Adrenal gland (tissue), 5 donors: Measurements from ENCODE around the gene TPST1.

ENCODE experiments used
- POLR2A ChIP-seq, 2 donors: fragments of 450-650 bp; IDR thresholded peaks; one replicate each; pipeline ENCODE4 v1.6.1; 2017; ENCODE audit warnings: antibody characterized with exemption in 2 of 2, mild to moderate bottlenecking in 2 of 2, moderate library complexity in 1 of 2
- TF ChIP-seq, protein P1 (sequence below), 6 experiments: fragments of 450-650 bp in 4 of 6; fragments of 200-600 bp in 2 of 6; sonication (generic) in 1 of 6; IDR thresholded peaks; 1 replicate in 5 of 6; 2 replicates in 1 of 6; pipeline versions ENCODE4 v1.5.1 to v1.8.0; 2016 to 2021; ENCODE audit warnings: antibody characterized with exemption in 6 of 6, mild to moderate bottlenecking in 2 of 6, moderate library complexity in 1 of 6
- donor health status: DM: no; HTN: no; CAD: no.

- TF ChIP-seq, protein P1, sequence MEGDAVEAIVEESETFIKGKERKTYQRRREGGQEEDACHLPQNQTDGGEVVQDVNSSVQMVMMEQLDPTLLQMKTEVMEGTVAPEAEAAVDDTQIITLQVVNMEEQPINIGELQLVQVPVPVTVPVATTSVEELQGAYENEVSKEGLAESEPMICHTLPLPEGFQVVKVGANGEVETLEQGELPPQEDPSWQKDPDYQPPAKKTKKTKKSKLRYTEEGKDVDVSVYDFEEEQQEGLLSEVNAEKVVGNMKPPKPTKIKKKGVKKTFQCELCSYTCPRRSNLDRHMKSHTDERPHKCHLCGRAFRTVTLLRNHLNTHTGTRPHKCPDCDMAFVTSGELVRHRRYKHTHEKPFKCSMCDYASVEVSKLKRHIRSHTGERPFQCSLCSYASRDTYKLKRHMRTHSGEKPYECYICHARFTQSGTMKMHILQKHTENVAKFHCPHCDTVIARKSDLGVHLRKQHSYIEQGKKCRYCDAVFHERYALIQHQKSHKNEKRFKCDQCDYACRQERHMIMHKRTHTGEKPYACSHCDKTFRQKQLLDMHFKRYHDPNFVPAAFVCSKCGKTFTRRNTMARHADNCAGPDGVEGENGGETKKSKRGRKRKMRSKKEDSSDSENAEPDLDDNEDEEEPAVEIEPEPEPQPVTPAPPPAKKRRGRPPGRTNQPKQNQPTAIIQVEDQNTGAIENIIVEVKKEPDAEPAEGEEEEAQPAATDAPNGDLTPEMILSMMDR (IDR thresholded peaks at IDR 0.05) = no peak
- no peak for TF ChIP-seq POLR2A (IDR thresholded peaks at IDR 0.05)
Measured at GRCh38 chr7:66247380-66248078, 42.4 kb downstream of the TPST1 start.
